CD4-positive, alpha-beta T cell (primary cell): ENCODE results near the gene VWF. TPM values are rescaled to one million over a fixed set of nuclear protein-coding genes. Genes with fewer than 3 reads are reported as not detected.

Experiments
- ATAC-seq: fragments of 200-7000 bp; cut with Tn5 transposase; one replicate; pipeline ENCODE4 v1.10.0; 2022; ENCODE audit warnings: mild to moderate bottlenecking; ENCODE audit not compliant: poor library complexity
- CTCF ChIA-PET: fragments of 350-600 bp; sonication (Branson Sonifier 250); formaldehyde crosslinking; loops from one replicate; lab custom pipeline; 2021; ENCODE audit warnings: antibody characterized with exemption, inconsistent platforms; lab: Charles Lee
- POLR2A ChIA-PET: fragments of 350-600 bp; sonication (Branson Sonifier 250); formaldehyde crosslinking; loops from one replicate; lab custom pipeline; 2021; ENCODE audit warnings: antibody characterized with exemption, inconsistent platforms; lab: Charles Lee
- DNase-seq, 14 experiments: peaks; one replicate each; pipeline ENCODE4 v3.0.0-alpha.2; 2013 to 2020; ENCODE audit warnings: mixed read lengths in 2 of 14
- H3K27ac ChIP-seq, 2 donors: one replicate each; pipeline versions ENCODE4 v1.5.1 to v1.7.0; 2013; ENCODE audit warnings: low read length in 2 of 2, low read depth in 1 of 2, mild to moderate bottlenecking in 1 of 2
- H3K27me3 ChIP-seq, 2 experiments: 1 replicate in 1 of 2; 2 replicates in 1 of 2; pipeline versions ENCODE4 v1.6.1 to v1.7.0; 2013; ENCODE audit warnings: low read length in 2 of 2, control low read depth in 1 of 2, mild to moderate bottlenecking in 1 of 2, moderate library complexity in 1 of 2; ENCODE audit not compliant: insufficient read depth in 2 of 2, control insufficient read depth in 1 of 2
- H3K36me3 ChIP-seq: one replicate; pipeline ENCODE4 v1.6.1; 2013; ENCODE audit warnings: low read length, control low read depth; ENCODE audit not compliant: insufficient read depth
- H3K4me1 ChIP-seq: one replicate; pipeline ENCODE4 v1.6.1; 2013; ENCODE audit warnings: low read length, control low read depth; ENCODE audit not compliant: insufficient read depth
- H3K4me3 ChIP-seq: one replicate; pipeline ENCODE4 v1.5.1; 2013; ENCODE audit warnings: mild to moderate bottlenecking, low read length, moderate library complexity
- H3K9me3 ChIP-seq, 2 experiments: 1 replicate in 1 of 2; 2 replicates in 1 of 2; pipeline versions ENCODE4 v1.6.1 to v1.7.0; 2013; ENCODE audit warnings: low read length in 2 of 2, mild to moderate bottlenecking in 2 of 2, control low read depth in 1 of 2, moderate library complexity in 1 of 2; ENCODE audit not compliant: control insufficient read depth in 1 of 2, insufficient read depth in 1 of 2
- H3K27ac Mint-ChIP-seq: one replicate; pipeline ENCODE4 v1.8.0; 2020; ENCODE audit warnings: mixed read lengths
- H3K27me3 Mint-ChIP-seq: one replicate; pipeline ENCODE4 v1.8.0; 2021; ENCODE audit warnings: mixed read lengths
- H3K36me3 Mint-ChIP-seq: one replicate; pipeline ENCODE4 v1.8.0; 2021; ENCODE audit warnings: low read depth, mixed read lengths
- H3K4me1 Mint-ChIP-seq: one replicate; pipeline ENCODE4 v1.8.0; 2021; ENCODE audit warnings: low read depth, mixed read lengths
- H3K4me3 Mint-ChIP-seq: one replicate; pipeline ENCODE4 v1.8.0; 2020; ENCODE audit warnings: mild to moderate bottlenecking, mixed read lengths
- H3K9me3 Mint-ChIP-seq: one replicate; pipeline ENCODE4 v1.8.0; 2020; ENCODE audit warnings: mixed read lengths
- CTCF ChIP-seq: fragments of 200-600 bp; IDR thresholded peaks from one replicate; pipeline ENCODE4 v1.8.0; 2022; ENCODE audit warnings: antibody characterized with exemption, mild to moderate bottlenecking
- intact Hi-C, 2 experiments: fragments of 100-400 bp; cut with DNase I in 1 of 2; cut with micrococcal nuclease in 1 of 2; formaldehyde crosslinking; loops; one replicate each; pipeline versions ENCODE4 v1.15.1 to v1.9.0; 2023 to 2025; cut with DNase I, micrococcal nuclease
- total RNA-seq, 174 experiments: library from RNA in 2 of 174; stranded (reverse) in 2 of 174; gene quantifications; one replicate each; pipeline ENCODE4 v1.2.3 and lab custom pipeline; 2021 to 2026

Gene VWF
- total RNA-seq, 2 experiments from 2014 or later, result 0.20 TPM; not detected in 1

DNA sequence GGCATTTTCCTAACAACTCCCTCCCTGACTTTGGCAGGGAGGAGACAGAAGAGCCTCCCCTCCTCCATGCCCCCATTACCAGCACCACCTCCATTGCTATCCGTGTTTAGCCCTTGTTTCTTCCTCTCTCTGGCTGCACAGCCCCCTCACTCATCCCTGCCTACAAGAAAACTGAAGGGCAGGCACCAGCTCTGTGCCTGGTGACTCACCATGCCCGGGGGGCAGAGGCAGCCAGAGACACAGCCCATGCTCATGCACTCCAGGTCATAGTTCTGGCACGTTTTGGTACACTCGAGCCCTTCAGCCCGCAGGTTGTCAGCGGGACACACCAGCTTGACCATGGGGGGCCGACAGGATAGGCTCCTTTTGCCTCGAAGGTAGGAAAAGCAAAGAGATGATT, 80.4 kb downstream of the VWF start:
- H3K27ac ChIP-seq, result no peak overlapping the region
- ChIA-PET POLR2A (no interaction called here), CTCF (no interaction called here)
- H3K4me3 ChIP-seq, result no peak overlapping the region
- no peaks in the 10 kb centered on the region for H3K9me3 Mint-ChIP-seq
- H3K27ac Mint-ChIP-seq, result no peak overlapping the region
- H3K36me3 Mint-ChIP-seq, result no peaks in the 10 kb centered on the region
- ATAC-seq (no peak), DNase-seq (no peak)
- peaks cover 6% of the 10 kb centered on the region for H3K27me3 Mint-ChIP-seq
- intact Hi-C loops, result loop anchor here in 1 of 2 experiments (5.0 to 10.0 kb wide), 2 partner anchors 77 to 1179 kb away; no protein-coding TSS in a partner anchor
- H3K9me3 ChIP-seq, result no peaks in the 10 kb centered on the region
- H3K27me3 ChIP-seq, result peaks cover 0 to 2% of the 10 kb centered on the region in 2 experiments
- no peak overlapping the region for H3K4me3 Mint-ChIP-seq
- peaks cover 5% of the 10 kb centered on the region for H3K4me1 ChIP-seq
- no peak for TF ChIP-seq CTCF
- H3K4me1 Mint-ChIP-seq, result no peaks in the 10 kb centered on the region
- H3K36me3 ChIP-seq, result no peaks in the 10 kb centered on the region

- no peaks in the 10 kb centered on the region for H3K9me3 Mint-ChIP-seq
- no peak overlapping the region for H3K4me3 Mint-ChIP-seq
- H3K27me3 Mint-ChIP-seq, result peaks cover 6% of the 10 kb centered on the region
- H3K36me3 Mint-ChIP-seq, result no peaks in the 10 kb centered on the region
- no peak overlapping the region for H3K27ac Mint-ChIP-seq
- H3K4me1 ChIP-seq, result peaks cover 5% of the 10 kb centered on the region
- peaks cover 0 to 2% of the 10 kb centered on the region in 2 experiments for H3K27me3 ChIP-seq
- no peaks in the 10 kb centered on the region for H3K36me3 ChIP-seq
- intact Hi-C loops, result loop anchor here in 1 of 2 experiments (5.0 to 10.0 kb wide), 2 partner anchors 75 to 1178 kb away; no protein-coding TSS in a partner anchor
- no peak overlapping the region for H3K4me3 ChIP-seq
- H3K27ac ChIP-seq, result no peak overlapping the region
- CTCF ChIA-PET, result no interaction called here
- H3K9me3 ChIP-seq, result no peaks in the 10 kb centered on the region
- no peak for DNase-seq
- no peaks in the 10 kb centered on the region for H3K4me1 Mint-ChIP-seq
- no peak for TF ChIP-seq CTCF
- POLR2A ChIA-PET, result no interaction called here
- ATAC-seq, result no peak
These were observed 82.0 kb downstream of the VWF start for GRCh38 chr12:6042446-6042845.

DNA sequence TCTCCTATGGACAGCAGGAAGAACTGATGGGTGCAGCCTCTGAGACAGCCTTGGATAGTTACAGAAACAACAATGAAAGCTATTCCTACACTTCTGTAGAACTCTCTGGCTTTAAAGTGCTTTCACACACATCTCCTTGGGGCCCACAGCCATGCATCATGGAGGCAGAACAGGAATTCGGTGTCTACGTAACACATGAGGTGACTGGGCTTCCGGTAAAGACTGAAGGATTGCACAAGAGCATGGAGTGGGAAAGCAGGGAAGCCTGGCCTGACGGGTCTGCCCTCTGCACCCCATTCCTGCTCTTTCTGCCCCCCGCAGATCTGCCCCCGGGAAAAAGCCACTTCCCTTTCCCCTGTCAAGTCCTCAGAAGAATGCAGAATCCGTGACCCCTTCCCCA, 82.6 kb downstream of the VWF start:
- Histone ChIP-seq H3K9me3 (no peaks in the 10 kb centered on the region), H3K4me3 (no peak overlapping the region), H3K36me3 (no peaks in the 10 kb centered on the region), H3K27me3 (peaks cover 0 to 2% of the 10 kb centered on the region in 2 experiments), H3K4me1 (peaks cover 5% of the 10 kb centered on the region), H3K27ac (no peak overlapping the region)
- H3K4me1 Mint-ChIP-seq, result no peaks in the 10 kb centered on the region
- ChIA-PET POLR2A (no interaction called here), CTCF (no interaction called here)
- no peak overlapping the region for H3K4me3 Mint-ChIP-seq
- H3K36me3 Mint-ChIP-seq, result no peaks in the 10 kb centered on the region
- ATAC-seq (no peak), DNase-seq (no peak)
- no peaks in the 10 kb centered on the region for H3K9me3 Mint-ChIP-seq
- peaks cover 2% of the 10 kb centered on the region for H3K27me3 Mint-ChIP-seq
- TF ChIP-seq CTCF, result no peak
- H3K27ac Mint-ChIP-seq, result no peak overlapping the region
- intact Hi-C loops, result loop anchor here in 1 of 2 experiments (5.0 to 10.0 kb wide), 2 partner anchors 75 to 1177 kb away; no protein-coding TSS in a partner anchor
